ENCODE results near the gene DNAJC4.

DNAJC4 gene

GRCh38 chr11:64216879-64217278 is 13.5 kb upstream of the DNAJC4 start:
- Histone ChIP-seq H3K9me3 (ENCODE audit: low read depth, low read length) (no peaks in the 10 kb centered on the region), H3K4me3 (no peak overlapping the region), H3K9ac (ENCODE audit: insufficient read length) (no peak overlapping the region), H3K27ac (no peak overlapping the region), H3K36me3 (ENCODE audit: insufficient read depth, low read length) (no peaks in the 10 kb centered on the region; the same call in 1 of the 2 replicates)
- no peak for DNase-seq (ENCODE audit: low read depth, low spot score)
- no peak for TF ChIP-seq POLR2AphosphoS5 (IDR thresholded peaks at IDR 0.05; ENCODE audit: borderline replicate concordance, low read depth, low read length)
- TF ChIP-seq EZH2 (IDR thresholded peaks at IDR 0.05), result no peak

GRCh38 chr11:64218628-64219353 is 11.6 kb upstream of the DNAJC4 start:
- DNase-seq (ENCODE audit: low read depth, low spot score), result no peak
- H3K4me3 ChIP-seq, result no peak overlapping the region
- H3K27ac ChIP-seq, result no peak overlapping the region
- H3K9ac ChIP-seq (ENCODE audit: insufficient read length), result no peak overlapping the region
- TF ChIP-seq EZH2 (IDR thresholded peaks at IDR 0.05) (no peak), POLR2AphosphoS5 (IDR thresholded peaks at IDR 0.05; ENCODE audit: borderline replicate concordance, low read depth, low read length) (no peak), FOXP2 (optimal IDR thresholded peaks at IDR 0.05; ENCODE audit: control extremely low read depth, extremely low read length, insufficient read depth) (no peak)
- no peaks in the 10 kb centered on the region for H3K9me3 ChIP-seq (ENCODE audit: low read depth, low read length)
- no peaks in the 10 kb centered on the region; the same call in 1 of the 2 replicates for H3K36me3 ChIP-seq (ENCODE audit: insufficient read depth, low read length)

GRCh38 chr11:64219354-64219684 is 11.0 kb upstream of the DNAJC4 start:
- H3K27ac ChIP-seq, result no peak overlapping the region
- TF ChIP-seq EZH2 (IDR thresholded peaks at IDR 0.05) (no peak), POLR2AphosphoS5 (IDR thresholded peaks at IDR 0.05; ENCODE audit: borderline replicate concordance, low read depth, low read length) (no peak), FOXP2 (optimal IDR thresholded peaks at IDR 0.05; ENCODE audit: control extremely low read depth, extremely low read length, insufficient read depth) (no peak)
- H3K36me3 ChIP-seq (ENCODE audit: insufficient read depth, low read length), result no peaks in the 10 kb centered on the region; the same call in 1 of the 2 replicates

GRCh38 chr11:64219755-64220154 is 10.6 kb upstream of the DNAJC4 start:
- TF ChIP-seq POLR2AphosphoS5 (IDR thresholded peaks at IDR 0.05; ENCODE audit: borderline replicate concordance, low read depth, low read length), result no peak
- TF ChIP-seq EZH2 (IDR thresholded peaks at IDR 0.05), result no peak
- TF ChIP-seq FOXP2 (optimal IDR thresholded peaks at IDR 0.05; ENCODE audit: control extremely low read depth, extremely low read length, insufficient read depth), result no peak
- Histone ChIP-seq H3K27ac (no peak overlapping the region), H3K9me3 (ENCODE audit: low read depth, low read length) (no peaks in the 10 kb centered on the region), H3K4me3 (no peak overlapping the region), H3K36me3 (ENCODE audit: insufficient read depth, low read length) (no peaks in the 10 kb centered on the region; the same call in 1 of the 2 replicates), H3K9ac (ENCODE audit: insufficient read length) (no peak overlapping the region)
- no peak for DNase-seq (ENCODE audit: low read depth, low spot score)

More at GRCh38 chr11:64219354-64219684, 11.0 kb upstream of the DNAJC4 start:
- Histone ChIP-seq H3K9ac (ENCODE audit: insufficient read length) (no peak overlapping the region), H3K4me3 (no peak overlapping the region), H3K9me3 (ENCODE audit: low read depth, low read length) (no peaks in the 10 kb centered on the region)
- DNase-seq (ENCODE audit: low read depth, low spot score), result no peak

- Histone ChIP-seq H3K9me3 (ENCODE audit: low read depth, low read length) (no peaks in the 10 kb centered on the region), H3K9ac (ENCODE audit: insufficient read length) (no peak overlapping the region), H3K4me3 (no peak overlapping the region), H3K36me3 (ENCODE audit: insufficient read depth, low read length) (no peaks in the 10 kb centered on the region; the same call in 1 of the 2 replicates), H3K27ac (no peak overlapping the region)
- DNase-seq (ENCODE audit: low read depth, low spot score), result no peak
- no peak for TF ChIP-seq POLR2AphosphoS5 (IDR thresholded peaks at IDR 0.05; ENCODE audit: borderline replicate concordance, low read depth, low read length)
- TF ChIP-seq EZH2 (IDR thresholded peaks at IDR 0.05), result no peak
- no peak for TF ChIP-seq FOXP2 (optimal IDR thresholded peaks at IDR 0.05; ENCODE audit: control extremely low read depth, extremely low read length, insufficient read depth)
Observed at GRCh38 chr11:64220271-64220670, 10.1 kb upstream of the DNAJC4 start.

GRCh38 chr11:64220798-64221197 is 9.6 kb upstream of the DNAJC4 start:
- Histone ChIP-seq H3K27ac (no peak overlapping the region), H3K9me3 (ENCODE audit: low read depth, low read length) (no peaks in the 10 kb centered on the region), H3K4me3 (no peak overlapping the region), H3K9ac (ENCODE audit: insufficient read length) (no peak overlapping the region), H3K36me3 (ENCODE audit: insufficient read depth, low read length) (no peaks in the 10 kb centered on the region; the same call in 1 of the 2 replicates)
- TF ChIP-seq FOXP2 (optimal IDR thresholded peaks at IDR 0.05; ENCODE audit: control extremely low read depth, extremely low read length, insufficient read depth) (no peak), EZH2 (IDR thresholded peaks at IDR 0.05) (no peak), POLR2AphosphoS5 (IDR thresholded peaks at IDR 0.05; ENCODE audit: borderline replicate concordance, low read depth, low read length) (no peak)
- DNase-seq (ENCODE audit: low read depth, low spot score), result no peak

- DNase-seq (ENCODE audit: low read depth, low spot score), result no peak
- H3K27ac ChIP-seq, result no peak overlapping the region
- H3K4me3 ChIP-seq, result no peak overlapping the region
- H3K9ac ChIP-seq (ENCODE audit: insufficient read length), result no peak overlapping the region
- no peaks in the 10 kb centered on the region; the same call in 1 of the 2 replicates for H3K36me3 ChIP-seq (ENCODE audit: insufficient read depth, low read length)
- TF ChIP-seq POLR2AphosphoS5 (IDR thresholded peaks at IDR 0.05; ENCODE audit: borderline replicate concordance, low read depth, low read length) (no peak), EZH2 (IDR thresholded peaks at IDR 0.05) (no peak), FOXP2 (optimal IDR thresholded peaks at IDR 0.05; ENCODE audit: control extremely low read depth, extremely low read length, insufficient read depth) (no peak)
- H3K9me3 ChIP-seq (ENCODE audit: low read depth, low read length), result no peaks in the 10 kb centered on the region
Observed at GRCh38 chr11:64222651-64223000, 7.7 kb upstream of the DNAJC4 start.

- Histone ChIP-seq H3K9ac (ENCODE audit: insufficient read length) (no peak overlapping the region), H3K4me3 (no peak overlapping the region), H3K27ac (0 out of 2 replicates have a peak overlapping the region, but pooled peaks have one; percentile 2), H3K36me3 (ENCODE audit: insufficient read depth, low read length) (no peaks in the 10 kb centered on the region; the same call in 1 of the 2 replicates), H3K9me3 (ENCODE audit: low read depth, low read length) (no peaks in the 10 kb centered on the region)
- no peak for TF ChIP-seq EZH2 (IDR thresholded peaks at IDR 0.05)
- TF ChIP-seq POLR2AphosphoS5 (IDR thresholded peaks at IDR 0.05; ENCODE audit: borderline replicate concordance, low read depth, low read length), result no peak
- no peak for TF ChIP-seq FOXP2 (optimal IDR thresholded peaks at IDR 0.05; ENCODE audit: control extremely low read depth, extremely low read length, insufficient read depth)
- DNase-seq (ENCODE audit: low read depth, low spot score), result no peak
Observed at GRCh38 chr11:64223001-64223651, 7.2 kb upstream of the DNAJC4 start.
